CD4-positive, CD25-positive, alpha-beta regulatory T cell (primary cell): ENCODE data around the gene TRAF7. TPM values are rescaled to one million over a fixed set of nuclear protein-coding genes. Genes with fewer than 3 reads are reported as not detected.
"Not testable (repeated sequence)": the region's sequence is repeated elsewhere in the genome, so short reads cannot be mapped to it uniquely, and the experiment has no call there.

Source experiments
- ATAC-seq, 2 donors: fragments of 150-1000 bp; cut with Tn5 transposase; one replicate each; pipeline ENCODE4 v1.10.0; 2021; ENCODE audit warnings: low read depth in 2 of 2, moderate number of reproducible peaks in 2 of 2, moderate library complexity in 1 of 2
- DNase-seq, 3 donors: peaks; one replicate each; pipeline versions ENCODE4 v3.0.0 to v3.0.0-alpha.2; 2012 to 2022; ENCODE audit warnings: mixed read lengths in 1 of 3
- H3K27ac ChIP-seq: one replicate; pipeline ENCODE4 v1.7.0; 2013; ENCODE audit warnings: mild to moderate bottlenecking, low read length; ENCODE audit not compliant: insufficient read depth, poor library complexity, severe bottlenecking
- H3K27me3 ChIP-seq: one replicate; pipeline ENCODE4 v1.7.0; 2013; ENCODE audit warnings: low read length; ENCODE audit not compliant: control insufficient read depth, insufficient read depth
- H3K36me3 ChIP-seq: one replicate; pipeline ENCODE4 v1.7.0; 2013; ENCODE audit warnings: mild to moderate bottlenecking, low read length, moderate library complexity; ENCODE audit not compliant: control insufficient read depth, insufficient read depth
- H3K4me1 ChIP-seq: 2 replicates; pipeline ENCODE4 v1.7.0; 2013; ENCODE audit warnings: mild to moderate bottlenecking, low read length; ENCODE audit not compliant: insufficient read depth, control insufficient read depth, poor library complexity, severe bottlenecking
- H3K4me3 ChIP-seq: one replicate; pipeline ENCODE4 v1.7.0; 2013; ENCODE audit warnings: low read depth, mild to moderate bottlenecking, low read length, moderate library complexity
- H3K9me3 ChIP-seq, 2 experiments: 1 replicate in 1 of 2; 2 replicates in 1 of 2; pipeline ENCODE4 v1.7.0; 2013; ENCODE audit warnings: low read length in 2 of 2, mild to moderate bottlenecking in 1 of 2, moderate library complexity in 1 of 2; ENCODE audit not compliant: control insufficient read depth in 2 of 2
- H3K27ac Mint-ChIP-seq, 3 donors: one replicate each; pipeline ENCODE4 v1.8.0; 2020 to 2022; ENCODE audit warnings: mild to moderate bottlenecking in 3 of 3, mixed read lengths in 3 of 3, moderate library complexity in 2 of 3
- H3K27me3 Mint-ChIP-seq: one replicate; pipeline ENCODE4 v1.8.0; 2022; ENCODE audit warnings: mild to moderate bottlenecking, mixed read lengths
- H3K36me3 Mint-ChIP-seq: one replicate; pipeline ENCODE4 v1.8.0; 2020; ENCODE audit warnings: mixed read lengths
- H3K4me1 Mint-ChIP-seq, 4 donors: one replicate each; pipeline ENCODE4 v1.8.0; 2020 to 2022; ENCODE audit warnings: mixed read lengths in 4 of 4, mild to moderate bottlenecking in 1 of 4
- H3K4me3 Mint-ChIP-seq, 4 donors: one replicate each; pipeline ENCODE4 v1.8.0; 2020 to 2022; ENCODE audit warnings: mild to moderate bottlenecking in 4 of 4, mixed read lengths in 4 of 4, moderate library complexity in 3 of 4
- H3K9me3 Mint-ChIP-seq, 7 donors: one replicate each; pipeline ENCODE4 v1.8.0; 2020 to 2022; ENCODE audit warnings: mixed read lengths in 7 of 7, mild to moderate bottlenecking in 3 of 7, moderate library complexity in 2 of 7
- polyA plus RNA-seq, 4 donors: library from polyadenylated mRNA; unstranded; fragments of 300-500 nt; fragmentation: Illumina TruSeq; gene quantifications; one replicate each; pipeline ENCODE4 v1.2.3, GENCODE V29; 2021
- total RNA-seq: library from RNA; stranded (reverse); gene quantifications from one replicate; pipeline ENCODE4 v1.2.3, GENCODE V29; 2022

The TRAF7 gene
- total and polyA plus RNA-seq, 5 donors from 2014 or later = 4.0 to 33.4 (median 4.9) TPM

GRCh38 chr16:2123706-2124376 is 31.7 kb upstream of the TRAF7 start:
- H3K4me3 Mint-ChIP-seq, H3K27ac ChIP-seq, H3K27me3 ChIP-seq, ATAC-seq, H3K36me3 Mint-ChIP-seq, H3K9me3 Mint-ChIP-seq, H3K36me3 ChIP-seq, H3K4me3 ChIP-seq, H3K27me3 Mint-ChIP-seq, DNase-seq, H3K4me1 ChIP-seq, H3K27ac Mint-ChIP-seq, H3K9me3 ChIP-seq: not testable (repeated sequence)
- H3K4me1 Mint-ChIP-seq = peaks cover 0 to 32% (median 5%) of the 10 kb centered on the region in 4 donors

DNA sequence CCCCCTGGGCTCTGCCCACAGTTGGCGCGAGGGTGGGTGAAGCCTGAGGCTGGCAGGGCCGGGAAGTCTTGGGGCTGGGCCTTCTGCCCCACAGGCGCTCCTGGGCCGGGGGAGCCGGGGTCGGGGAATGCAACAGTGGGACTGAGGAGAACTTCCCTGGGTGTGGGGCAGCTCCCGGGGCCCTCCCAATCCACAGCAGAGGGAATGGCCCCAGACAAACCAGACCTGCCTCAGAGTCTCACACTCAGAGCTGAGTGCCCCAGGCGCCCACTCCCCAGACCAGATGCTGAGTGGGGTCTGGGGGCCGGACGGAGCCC is 31.2 kb upstream of the TRAF7 start:
- H3K27ac Mint-ChIP-seq, ATAC-seq, DNase-seq, H3K9me3 Mint-ChIP-seq, H3K27me3 ChIP-seq, H3K4me3 ChIP-seq, H3K4me1 ChIP-seq, H3K36me3 ChIP-seq, H3K27ac ChIP-seq, H3K9me3 ChIP-seq, H3K4me3 Mint-ChIP-seq, H3K36me3 Mint-ChIP-seq, H3K27me3 Mint-ChIP-seq: not testable (repeated sequence)
- peaks cover 0 to 35% (median 5%) of the 10 kb centered on the region in 4 donors for H3K4me1 Mint-ChIP-seq

- H3K36me3 ChIP-seq, H3K36me3 Mint-ChIP-seq, H3K4me1 ChIP-seq, DNase-seq, H3K27me3 ChIP-seq, H3K9me3 ChIP-seq, H3K9me3 Mint-ChIP-seq, H3K27ac ChIP-seq, H3K27ac Mint-ChIP-seq, H3K27me3 Mint-ChIP-seq, H3K4me3 Mint-ChIP-seq, ATAC-seq, H3K4me3 ChIP-seq: not testable (repeated sequence)
- H3K4me1 Mint-ChIP-seq = peaks cover 0 to 35% (median 5%) of the 10 kb centered on the region in 4 donors
Observed at GRCh38 chr16:2124694-2125444, 30.7 kb upstream of the TRAF7 start.

- ATAC-seq, H3K27ac ChIP-seq, DNase-seq, H3K9me3 Mint-ChIP-seq, H3K27ac Mint-ChIP-seq, H3K4me3 Mint-ChIP-seq, H3K27me3 ChIP-seq, H3K36me3 Mint-ChIP-seq, H3K9me3 ChIP-seq, H3K4me1 ChIP-seq, H3K4me3 ChIP-seq, H3K27me3 Mint-ChIP-seq, H3K36me3 ChIP-seq: not testable (repeated sequence)
- peaks cover 0 to 30% (median 5%) of the 10 kb centered on the region in 4 donors for H3K4me1 Mint-ChIP-seq
Observed at GRCh38 chr16:2125609-2126008, 30.0 kb upstream of the TRAF7 start.

DNA sequence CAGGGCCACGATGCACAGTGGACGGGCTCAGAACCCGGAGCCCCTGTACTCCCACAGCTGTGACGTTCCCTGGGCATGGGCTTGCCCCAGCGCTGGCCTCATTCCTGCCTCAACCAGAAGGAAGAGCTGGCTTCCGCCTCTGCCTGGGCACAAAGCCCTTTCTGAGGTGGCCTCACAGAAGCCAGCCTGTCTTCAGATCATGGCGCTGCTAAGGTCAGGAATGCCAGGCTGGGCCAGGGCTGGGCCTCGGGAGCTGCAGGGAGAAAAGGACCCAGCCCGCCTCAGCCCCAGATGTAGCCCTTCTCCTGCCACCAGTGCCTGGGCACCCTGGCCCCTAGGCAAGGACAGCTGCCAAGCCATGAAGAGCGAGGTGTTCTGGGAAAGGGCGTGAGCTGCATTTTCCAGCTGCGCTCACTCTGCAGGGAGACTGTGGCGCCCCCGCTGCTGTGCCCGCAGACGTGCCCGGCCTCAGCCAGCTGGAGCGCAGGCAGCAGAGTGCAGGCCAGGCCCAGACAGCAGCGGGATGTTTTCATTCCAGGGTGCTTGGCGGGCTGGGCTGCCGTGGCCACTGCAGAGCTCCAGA is 29.3 kb upstream of the TRAF7 start:
- not testable (repeated sequence) for H3K9me3 Mint-ChIP-seq, H3K36me3 Mint-ChIP-seq, ATAC-seq, H3K27ac Mint-ChIP-seq, H3K9me3 ChIP-seq, H3K27me3 Mint-ChIP-seq, H3K4me3 ChIP-seq, DNase-seq, H3K4me1 ChIP-seq, H3K36me3 ChIP-seq, H3K27ac ChIP-seq, H3K4me3 Mint-ChIP-seq, H3K27me3 ChIP-seq
- peaks cover 0 to 30% (median 5%) of the 10 kb centered on the region in 4 donors for H3K4me1 Mint-ChIP-seq

GRCh38 chr16:2126928-2127556 is 28.5 kb upstream of the TRAF7 start:
- not testable (repeated sequence) for H3K4me3 ChIP-seq, H3K27me3 ChIP-seq, H3K4me1 ChIP-seq, H3K9me3 ChIP-seq, H3K36me3 ChIP-seq, H3K36me3 Mint-ChIP-seq, H3K27ac ChIP-seq, ATAC-seq, H3K27me3 Mint-ChIP-seq, H3K9me3 Mint-ChIP-seq
- DNase-seq = peak in 1 of 3 donors; percentile 26
- Mint-ChIP-seq H3K4me1 (peaks cover 0 to 28% (median 5%) of the 10 kb centered on the region in 4 donors), H3K27ac (peak overlapping the region in 1 of 3 donors; percentile 46), H3K4me3 (peak overlapping the region; percentile 12 to 78 (median 34))

- ATAC-seq = not testable (repeated sequence)
- peak overlapping the region in 2 of 4 donors; percentile 12 to 78 for H3K4me3 Mint-ChIP-seq
Observed at GRCh38 chr16:2127630-2128280, 27.8 kb upstream of the TRAF7 start.

More at GRCh38 chr16:2127630-2128280, 27.8 kb upstream of the TRAF7 start:
- not testable (repeated sequence) for H3K36me3 Mint-ChIP-seq, H3K4me3 ChIP-seq, H3K36me3 ChIP-seq, H3K27ac ChIP-seq, H3K4me1 ChIP-seq, H3K27ac Mint-ChIP-seq, H3K9me3 Mint-ChIP-seq, H3K27me3 ChIP-seq, H3K9me3 ChIP-seq, H3K27me3 Mint-ChIP-seq
- H3K4me1 Mint-ChIP-seq = peaks cover 0 to 28% (median 5%) of the 10 kb centered on the region in 4 donors
- peak in 1 of 3 donors; percentile 24 for DNase-seq
